Suprapubic skin (tissue), 4 donors: ENCODE data around the gene RTP5. TPM values are rescaled to one million over a fixed set of nuclear protein-coding genes. Genes with fewer than 3 reads are reported as not detected.

Source experiments
- DNase-seq, 2 donors: peaks; one replicate each; pipeline ENCODE4 v3.0.0-alpha.2; 2019; ENCODE audit warnings: low spot score in 2 of 2
- H3K27ac ChIP-seq: fragments of 200-600 bp; sonication (generic); one replicate; pipeline ENCODE4 v1.5.1; 2019
- H3K27me3 ChIP-seq: fragments of 200-600 bp; sonication (generic); one replicate; pipeline ENCODE4 v1.5.1; 2019
- H3K36me3 ChIP-seq: fragments of 200-600 bp; sonication (generic); one replicate; pipeline ENCODE4 v1.5.1; 2019
- H3K4me1 ChIP-seq: fragments of 200-600 bp; sonication (generic); one replicate; pipeline ENCODE4 v1.5.1; 2019
- H3K4me3 ChIP-seq: fragments of 200-600 bp; sonication (generic); one replicate; pipeline ENCODE4 v1.5.1; 2019; ENCODE audit warnings: mild to moderate bottlenecking
- H3K9me3 ChIP-seq: fragments of 200-600 bp; sonication (generic); one replicate; pipeline ENCODE4 v1.5.1; 2019
- CTCF ChIP-seq, 2 donors: fragments of 200-600 bp in 1 of 2; fragments of 450-650 bp in 1 of 2; sonication (generic) in 1 of 2; IDR thresholded peaks; one replicate each; pipeline ENCODE4 v1.5.1; 2016 to 2019; ENCODE audit warnings: antibody characterized with exemption in 2 of 2, mild to moderate bottlenecking in 1 of 2, moderate library complexity in 1 of 2
- EP300 ChIP-seq: sonication (generic); formaldehyde crosslinking; IDR thresholded peaks from one replicate; pipeline ENCODE4 v1.6.1; 2017; ENCODE audit warnings: antibody characterized with exemption
- POLR2A ChIP-seq, 2 donors: fragments of 450-650 bp; IDR thresholded peaks; one replicate each; pipeline ENCODE4 v1.6.1; 2017; ENCODE audit warnings: antibody characterized with exemption in 2 of 2, mild to moderate bottlenecking in 2 of 2, moderate library complexity in 2 of 2
- POLR2AphosphoS5 ChIP-seq, 3 donors: sonication (generic); formaldehyde crosslinking; IDR thresholded peaks; one replicate each; pipeline ENCODE4 v1.6.1; 2017; ENCODE audit warnings: antibody characterized with exemption in 3 of 3
- WGBS: methylation state at CpG from one replicate; pipeline ENCODE4 v1.1.5; 2018; 5-methylcytosine and 5-hydroxymethylcytosine counted together
- total RNA-seq, 4 donors: library from RNA; depleted of rRNA; stranded (reverse); fragments of >200 nt; gene quantifications; one replicate each; pipeline ENCODE4 v1.1.0, GENCODE V29; 2016

RTP5 gene
- total RNA-seq, 4 donors from 2014 or later: not detected

GRCh38 chr2:241877197-241877685 lies 7.7 kb downstream of the RTP5 start:
- Histone ChIP-seq H3K27ac (no peak overlapping the region), H3K36me3 (no peaks in the 10 kb centered on the region), H3K27me3 (no peaks in the 10 kb centered on the region), H3K9me3 (no peaks in the 10 kb centered on the region), H3K4me3 (no peak overlapping the region), H3K4me1 (peaks cover 24% of the 10 kb centered on the region)
- no peak for DNase-seq
- no peak for TF ChIP-seq POLR2A (IDR thresholded peaks at IDR 0.05)
- no peak for TF ChIP-seq CTCF (IDR thresholded peaks at IDR 0.05)
- no peak for TF ChIP-seq EP300
- no peak for TF ChIP-seq POLR2AphosphoS5 (IDR thresholded peaks at IDR 0.05)
- 47% methylated on average over 6 of the region's 16 CpGs for WGBS

- WGBS: 63% methylated on average over 10 of the region's 27 CpGs
- TF ChIP-seq EP300: no peak
- peak; percentile 51 to 76 for TF ChIP-seq CTCF (IDR thresholded peaks at IDR 0.05)
- H3K9me3 ChIP-seq: no peaks in the 10 kb centered on the region
- no peaks in the 10 kb centered on the region for H3K36me3 ChIP-seq
- no peak for DNase-seq
- H3K27me3 ChIP-seq: no peaks in the 10 kb centered on the region
- H3K27ac ChIP-seq: no peak overlapping the region
- H3K4me3 ChIP-seq: no peak overlapping the region
- H3K4me1 ChIP-seq: peaks cover 28% of the 10 kb centered on the region
Measured at GRCh38 chr2:241877989-241878970, 8.8 kb downstream of the RTP5 start.

- TF ChIP-seq POLR2AphosphoS5 (IDR thresholded peaks at IDR 0.05) (no peak), POLR2A (IDR thresholded peaks at IDR 0.05) (no peak), CTCF (IDR thresholded peaks at IDR 0.05) (no peak), EP300 (no peak)
- WGBS: 90% methylated on average over 9 of the region's 9 CpGs
- Histone ChIP-seq H3K27ac (no peak overlapping the region), H3K4me1 (peaks cover 28% of the 10 kb centered on the region), H3K27me3 (no peaks in the 10 kb centered on the region), H3K9me3 (no peaks in the 10 kb centered on the region), H3K4me3 (no peak overlapping the region), H3K36me3 (no peaks in the 10 kb centered on the region)
- no peak for DNase-seq
Measured at GRCh38 chr2:241879326-241879725, 9.8 kb downstream of the RTP5 start.

- Histone ChIP-seq H3K4me3 (peak overlapping the region; percentile 58), H3K4me1 (peaks cover 28% of the 10 kb centered on the region), H3K36me3 (no peaks in the 10 kb centered on the region), H3K27ac (peak overlapping the region; percentile 27), H3K9me3 (no peaks in the 10 kb centered on the region), H3K27me3 (no peaks in the 10 kb centered on the region)
- no peak for TF ChIP-seq EP300
- TF ChIP-seq POLR2AphosphoS5 (IDR thresholded peaks at IDR 0.05): no peak
- TF ChIP-seq POLR2A (IDR thresholded peaks at IDR 0.05): no peak
- TF ChIP-seq CTCF (IDR thresholded peaks at IDR 0.05): no peak
- WGBS: 66% methylated on average over 11 of the region's 16 CpGs
- DNase-seq: no peak
Measured at GRCh38 chr2:241880311-241881073, 11.0 kb downstream of the RTP5 start.
